ENCODE results near the gene ZSCAN30. TPM values are rescaled to one million over a fixed set of nuclear protein-coding genes. Genes with fewer than 3 reads are reported as not detected.

Gene ZSCAN30
- total RNA-seq, 2 donors from 2014 or later = 22.2 to 25.6 TPM

- no peaks in the 10 kb centered on the region for H3K9me3 Mint-ChIP-seq
- no peak for ATAC-seq
- no peak for DNase-seq (ENCODE audit: low spot score)
- no peaks in the 10 kb centered on the region for H3K4me1 Mint-ChIP-seq (ENCODE audit: low read depth in 2 of 2)
- no peak overlapping the region for H3K4me3 Mint-ChIP-seq
- peaks cover 3 to 12% of the 10 kb centered on the region in 2 donors for H3K27me3 Mint-ChIP-seq
- peaks cover 13% of the 10 kb centered on the region for H3K36me3 Mint-ChIP-seq
- no peak overlapping the region for H3K27ac Mint-ChIP-seq
Measured at GRCh38 chr18:35201256-35201931, 88.6 kb downstream of the ZSCAN30 start.

Other genes starting within 250 kb of the ZSCAN30 start
- 10 to 100 TPM; 32.8 to 44.4 TPM for gene MAPRE2, start 248.8 kb downstream of the ZSCAN30 start, total RNA-seq
- gene ZNF397, start 49.2 kb downstream of the ZSCAN30 start, total RNA-seq = 10 to 100 TPM; 12.5 to 15.0 TPM
- gene ZNF24, start 54.2 kb upstream of the ZSCAN30 start, total RNA-seq = 10 to 100 TPM; 32.9 to 63.1 TPM
- 1 to 10 TPM in 1 of 2 donors, under 1 TPM in 1; 0.52 to 1.3 TPM for gene ZNF396, start 87.1 kb upstream of the ZSCAN30 start, total RNA-seq
- 10 to 100 TPM; 25.0 to 41.7 TPM for gene INO80C, start 207.7 kb upstream of the ZSCAN30 start, total RNA-seq

Measured in natural killer cell treated with Interleukin-12 subunit alpha and Interleukin-12 subunit beta and Interleukin-15 and Interleukin-18, amount 100 ng/mL, for 72 hours (primary cell).